H1 (cell line): ENCODE results near the gene IFI30. TPM values are rescaled to one million over a fixed set of nuclear protein-coding genes. Genes with fewer than 3 reads are reported as not detected.

Source experiments
- CTCF ChIA-PET: fragments of 300-600 bp; sonication (Branson Sonifier 250); formaldehyde crosslinking; loops from one replicate; lab custom pipeline; 2021; ENCODE audit not compliant: partially characterized antibody; lab: Charles Lee
- POLR2A ChIA-PET: fragments of 300-600 bp; sonication (Branson Sonifier 250); formaldehyde crosslinking; loops from one replicate; lab custom pipeline; 2021; ENCODE audit warnings: inconsistent platforms; ENCODE audit not compliant: partially characterized antibody; lab: Charles Lee
- DNase-seq, 2 experiments: peaks; one replicate each; pipeline versions ENCODE4 v3.0.0 to v3.0.0-alpha.2; 2010 to 2022; ENCODE audit warnings: low spot score in 2 of 2, low read depth in 1 of 2, mixed read lengths in 1 of 2
- FAIRE-seq: peaks from 2 replicates; lab custom pipeline; 2011; peaks lifted over from hg19 to GRCh38; lab: Jason Lieb, UNC
- H2AFZ ChIP-seq: 2 replicates; pipeline ENCODE4 v1.8.1; 2012; ENCODE audit warnings: low read length, inconsistent platforms
- H2AK5ac ChIP-seq: 2 replicates; pipeline ENCODE4 v1.6.1; 2013; ENCODE audit warnings: low read depth, low read length
- H2BK120ac ChIP-seq: replicated peaks from 2 replicates; pipeline ENCODE3; 2013; ENCODE audit warnings: low read depth, low read length, inconsistent platforms
- H2BK12ac ChIP-seq: 2 replicates; pipeline ENCODE4 v1.6.1; 2013; ENCODE audit warnings: low read depth, low read length
- H2BK15ac ChIP-seq: 2 replicates; pipeline ENCODE4 v1.6.1; 2013; ENCODE audit warnings: low read length
- H2BK20ac ChIP-seq: 2 replicates; pipeline ENCODE4 v1.6.1; 2013; ENCODE audit warnings: low read length
- H2BK5ac ChIP-seq: 2 replicates; pipeline ENCODE4 v1.6.1; 2013; ENCODE audit warnings: low read depth, low read length
- H3K14ac ChIP-seq: 2 replicates; pipeline ENCODE4 v1.6.1; 2013; ENCODE audit warnings: inconsistent platforms; ENCODE audit not compliant: insufficient read length
- H3K18ac ChIP-seq: 2 replicates; pipeline ENCODE4 v1.6.1; 2013; ENCODE audit warnings: low read length; ENCODE audit errors: extremely low read depth
- H3K23ac ChIP-seq: 2 replicates; pipeline ENCODE4 v1.6.1; 2013; ENCODE audit warnings: inconsistent platforms; ENCODE audit not compliant: insufficient read length
- H3K23me2 ChIP-seq: 2 replicates; pipeline ENCODE4 v1.6.1; 2013; ENCODE audit warnings: low read depth, low read length
- H3K27ac ChIP-seq: 2 replicates; pipeline ENCODE4 v1.6.1; 2011; ENCODE audit warnings: low read depth, low read length, inconsistent platforms
- H3K27me3 ChIP-seq, 4 experiments: replicated peaks in 1 of 4; 1 replicate in 1 of 4; 2 replicates in 3 of 4; pipeline versions ENCODE4 v1.6.1 to v1.8.1; 2011 to 2013; ENCODE audit warnings: low read length in 3 of 4, mild to moderate bottlenecking in 3 of 4, inconsistent platforms in 2 of 4, mixed read lengths in 2 of 4, moderate library complexity in 1 of 4; ENCODE audit not compliant: control insufficient read depth in 3 of 4, insufficient read depth in 3 of 4; ENCODE audit errors: extremely low read depth in 1 of 4
- H3K36me3 ChIP-seq, 4 experiments: 2 replicates each; pipeline versions ENCODE4 v1.6.1 to v1.8.1; 2011 to 2013; ENCODE audit warnings: mild to moderate bottlenecking in 4 of 4, low read length in 3 of 4, moderate library complexity in 2 of 4, control low read depth in 1 of 4, inconsistent platforms in 1 of 4; ENCODE audit not compliant: insufficient read depth in 4 of 4, control insufficient read depth in 2 of 4
- H3K4ac ChIP-seq: replicated peaks from 2 replicates; pipeline ENCODE3; 2013; ENCODE audit warnings: low read length, low read depth, mixed read lengths, inconsistent platforms; ENCODE audit not compliant: insufficient read length
- H3K4me1 ChIP-seq, 4 experiments: replicated peaks in 1 of 4; 1 replicate in 1 of 4; 2 replicates in 3 of 4; pipeline versions ENCODE4 v1.6.1 to v1.8.1; 2011 to 2013; ENCODE audit warnings: low read length in 3 of 4, inconsistent platforms in 2 of 4, mixed read lengths in 1 of 4; ENCODE audit not compliant: insufficient read depth in 4 of 4, control insufficient read depth in 3 of 4
- H3K4me2 ChIP-seq, 2 experiments: 2 replicates each; pipeline versions ENCODE4 v1.6.1 to v1.8.1; 2011 to 2013; ENCODE audit warnings: low read depth in 2 of 2, low read length in 2 of 2, control low read depth in 1 of 2, inconsistent platforms in 1 of 2, mild to moderate bottlenecking in 1 of 2; ENCODE audit not compliant: insufficient read depth in 1 of 2
- H3K4me3 ChIP-seq, 4 experiments: fragments of 200-600, 300-600 bp in 1 of 4; sonication (generic), shearing (Covaris generic), sonication (Bioruptor Twin) in 1 of 4; 2 replicates each; pipeline versions ENCODE4 v1.5.1 to v1.8.1; 2011 to 2016; ENCODE audit warnings: low read length in 4 of 4, low read depth in 3 of 4, control low read depth in 2 of 4, inconsistent platforms in 2 of 4, mild to moderate bottlenecking in 2 of 4, mixed read lengths in 1 of 4, moderate library complexity in 1 of 4; ENCODE audit not compliant: insufficient read depth in 2 of 4; ENCODE audit errors: extremely low read depth in 1 of 4
- H3K56ac ChIP-seq: replicated peaks from 2 replicates; pipeline ENCODE3; 2013; ENCODE audit warnings: low read depth, mild to moderate bottlenecking, mixed read lengths, low read length, inconsistent platforms; ENCODE audit not compliant: insufficient read length
- H3K79me1 ChIP-seq: 2 replicates; pipeline ENCODE4 v1.6.1; 2013; ENCODE audit warnings: low read depth, low read length, control low read depth
- H3K79me2 ChIP-seq, 2 experiments: 2 replicates each; pipeline versions ENCODE4 v1.6.1 to v1.8.1; 2012 to 2013; ENCODE audit warnings: low read length in 2 of 2, mild to moderate bottlenecking in 2 of 2, inconsistent platforms in 1 of 2; ENCODE audit not compliant: insufficient read depth in 2 of 2, control insufficient read depth in 1 of 2
- H3K9ac ChIP-seq, 4 experiments: replicated peaks in 1 of 4; 1 replicate in 1 of 4; 2 replicates in 3 of 4; pipeline versions ENCODE4 v1.6.1 to v1.8.1; 2011 to 2013; ENCODE audit warnings: low read depth in 3 of 4, low read length in 3 of 4, control low read depth in 2 of 4, mild to moderate bottlenecking in 2 of 4, moderate library complexity in 2 of 4, inconsistent platforms in 1 of 4; ENCODE audit errors: extremely low read depth in 1 of 4
- H3K9me3 ChIP-seq, 2 experiments: 2 replicates each; pipeline versions ENCODE4 v1.6.1 to v1.8.1; 2012 to 2013; ENCODE audit warnings: mild to moderate bottlenecking in 2 of 2, moderate library complexity in 2 of 2, control low read depth in 1 of 2, inconsistent platforms in 1 of 2, low read depth in 1 of 2, low read length in 1 of 2, mixed read lengths in 1 of 2; ENCODE audit not compliant: insufficient read depth in 2 of 2
- H4K20me1 ChIP-seq, 2 experiments: replicated peaks in 1 of 2; 2 replicates each; pipeline versions ENCODE3 to v1.8.1; 2011 to 2013; ENCODE audit warnings: inconsistent platforms in 2 of 2, low read length in 2 of 2, mild to moderate bottlenecking in 1 of 2; ENCODE audit not compliant: insufficient read depth in 2 of 2, control insufficient read depth in 1 of 2
- H4K5ac ChIP-seq: 2 replicates; pipeline ENCODE4 v1.6.1; 2013; ENCODE audit warnings: low read length, low read depth, mixed read lengths, inconsistent platforms; ENCODE audit not compliant: insufficient read length
- H4K8ac ChIP-seq: 2 replicates; pipeline ENCODE4 v1.8.0; 2013; ENCODE audit warnings: mild to moderate bottlenecking, moderate library complexity, low read length, inconsistent platforms; ENCODE audit not compliant: insufficient read depth; ENCODE audit errors: extremely low read depth
- H4K91ac ChIP-seq: replicated peaks from 2 replicates; pipeline ENCODE3; 2013; ENCODE audit warnings: low read length, mixed read lengths, inconsistent platforms; ENCODE audit not compliant: insufficient read length
- CBX5 ChIP-seq: fragments of 300-800, 300-1000 bp; sonication (generic); IDR thresholded peaks from 2 replicates; pipeline ENCODE4 v1.7.1; 2016; ENCODE audit warnings: antibody characterized with exemption, low read length, low read depth
- RBBP5 ChIP-seq: IDR thresholded peaks from 2 replicates; pipeline ENCODE4 v1.7.1; 2012; ENCODE audit warnings: low read depth, mild to moderate bottlenecking, inconsistent platforms, low read length, moderate library complexity, borderline replicate concordance
- SP2 ChIP-seq: IDR thresholded peaks from 2 replicates; pipeline ENCODE4 v1.6.1; 2012; ENCODE audit warnings: mild to moderate bottlenecking, low read length, inconsistent platforms
- SP4 ChIP-seq: IDR thresholded peaks from 2 replicates; pipeline ENCODE4 v1.6.1; 2012; ENCODE audit warnings: low read length, inconsistent platforms
- TAF7 ChIP-seq: optimal IDR thresholded peaks from 2 replicates; pipeline ENCODE3; 2011; ENCODE audit warnings: low read depth, mild to moderate bottlenecking, inconsistent platforms, low read length, moderate library complexity, borderline replicate concordance
- WGBS, 2 experiments: shearing (Covaris generic) in 1 of 2; methylation state at CpG; one replicate each; pipeline versions ENCODE4 v1.1.6 to v1.1.7; 2013 to 2015; ENCODE audit warnings: low lambda C conversion rate in 2 of 2, mixed read lengths in 2 of 2, inconsistent platforms in 1 of 2, low coverage in 1 of 2, missing lambda C conversion rate in 1 of 2; ENCODE audit not compliant: insufficient replicate concordance in 2 of 2, insufficient coverage in 1 of 2, insufficient read length in 1 of 2; ENCODE audit errors: extremely low coverage in 1 of 2, missing lambda C conversion rate in 1 of 2; 5-methylcytosine and 5-hydroxymethylcytosine counted together
- polyA plus RNA-seq, 7 experiments: library from polyadenylated mRNA; depleted of rRNA in 3 of 7; stranded (reverse) in 5 of 7; unstranded in 2 of 7; fragments of >200 nt in 5 of 7; fragments of 200-250 nt in 2 of 7; gene quantifications; 1 replicate in 5 of 7; 2 replicates in 1 of 7; 4 replicates in 1 of 7; pipeline versions ENCODE4 v1.2.1 to v1.2.3, GENCODE V29; 2011 to 2013; ENCODE audit warnings: missing spikeins in 2 of 7, mixed read lengths in 2 of 7
- total RNA-seq: library from RNA; stranded (reverse); fragmentation: NEBNext Ultra II Directional; extraction: Animal tissue kit (Norgen Biotek cat#: 25700); gene quantifications from 2 replicates; pipeline ENCODE4 v1.2.1, GENCODE V29; 2021

IFI30 gene
- total and polyA plus RNA-seq, 2 of the 8 experiments (the other 6 are each of a cell fraction or from before 2014, with no cell fraction given) = 28.9 to 62.4 TPM

DNA sequence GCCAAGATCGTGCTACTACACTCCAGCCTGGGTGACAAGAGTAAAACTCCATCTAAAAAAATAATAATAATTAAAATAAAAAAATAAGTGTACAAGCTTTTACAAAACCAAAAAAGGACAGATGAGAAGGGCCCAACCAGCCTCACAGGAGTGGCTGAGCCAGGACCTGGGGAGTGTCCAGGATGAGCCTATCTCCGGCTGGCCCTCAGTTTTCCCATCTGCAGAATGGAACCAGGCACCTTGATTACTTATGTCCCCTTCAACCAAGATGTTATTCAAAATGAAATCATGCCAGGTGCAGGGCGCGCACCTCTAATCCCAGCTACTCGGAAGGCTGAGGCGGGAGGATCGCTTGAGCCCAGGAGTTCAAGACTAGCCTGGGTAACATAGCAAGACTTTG lies 9.5 kb upstream of the IFI30 start:
- Histone ChIP-seq H4K20me1 (peaks cover 2 to 11% of the 10 kb centered on the region in 2 experiments), H3K4me2 (no peak overlapping the region), H2BK5ac (no peak overlapping the region), H4K5ac (no peak overlapping the region), H2AFZ (no peak overlapping the region), H3K4ac (no peak overlapping the region), H3K56ac (no peak overlapping the region), H2AK5ac (no peak overlapping the region), H3K18ac (no peak overlapping the region), H3K4me1 (peaks cover 0 to 8% (median 6%) of the 10 kb centered on the region in 4 experiments; a peak in 6 of 7 replicates), H3K14ac (no peak overlapping the region), H3K27ac (no peak overlapping the region), H4K8ac (no peak overlapping the region), H2BK20ac (no peak overlapping the region), H3K4me3 (no peak overlapping the region), H3K9me3 (no peaks in the 10 kb centered on the region), H3K23ac (no peak overlapping the region), H2BK12ac (no peak overlapping the region), H3K9ac (no peak overlapping the region), H4K91ac (no peak overlapping the region), H2BK15ac (no peak overlapping the region), H3K27me3 (no peaks in the 10 kb centered on the region), H3K79me1 (no peaks in the 10 kb centered on the region), H3K36me3 (peaks cover 7 to 32% (median 23%) of the 10 kb centered on the region in 4 experiments; a peak in 7 of 8 replicates), H3K23me2 (peaks cover 3% of the 10 kb centered on the region), H2BK120ac (no peak overlapping the region), H3K79me2 (no peaks in the 10 kb centered on the region)
- 94% methylated on average over 7 of the region's 7 CpGs; no CpG with 5 or more reads in 1 of the 2 experiments for WGBS, 2 experiments
- POLR2A ChIA-PET = interaction anchor here (0.6 to 1.1 kb wide), 2 partner anchors 46 to 156 kb away, joined by 3 read pairs; partner anchors contain the start of gene ARRDC2
- TF ChIP-seq SP4 = no peak
- TF ChIP-seq CBX5 = no peak
- TF ChIP-seq TAF7 = no peak
- TF ChIP-seq SP2 = no peak
- TF ChIP-seq RBBP5 = no peak
- DNase-seq (no peak), FAIRE-seq (no peak)
- CTCF ChIA-PET = interaction anchor here (1.0 to 2.6 kb wide), 7 partner anchors 8 to 240 kb away, joined by 3 to 11 read pairs (median 4); no protein-coding TSS in a partner anchor
